ENCODE results near the gene SNX9.

- TF ChIP-seq CTCF (IDR thresholded peaks at IDR 0.05; ENCODE audit: insufficient read depth, low read depth, low read length) (no peak), EZH2 (IDR thresholded peaks at IDR 0.05; ENCODE audit: insufficient read depth, low read length) (no peak)
Observed at GRCh38 chr6:157840261-157840660, 17.2 kb downstream of the SNX9 start.
